Stimulated activated CD4-positive, alpha-beta T cell treated with anti-CD3 and anti-CD28 coated beads, Interleukin-1b, Interleukin-23, amount 100 ng/mL, for 1 hour (primary cell): ENCODE results near the gene MTA3.
"Not testable (repeated sequence)": the region's sequence is repeated elsewhere in the genome, so short reads cannot be mapped to it uniquely, and the experiment has no call there.

Experiments used
- DNase-seq, 2 donors: peaks; one replicate each; pipeline ENCODE4 v3.0.0-alpha.2; 2020; ENCODE audit warnings: low read depth in 2 of 2

The MTA3 gene

DNA sequence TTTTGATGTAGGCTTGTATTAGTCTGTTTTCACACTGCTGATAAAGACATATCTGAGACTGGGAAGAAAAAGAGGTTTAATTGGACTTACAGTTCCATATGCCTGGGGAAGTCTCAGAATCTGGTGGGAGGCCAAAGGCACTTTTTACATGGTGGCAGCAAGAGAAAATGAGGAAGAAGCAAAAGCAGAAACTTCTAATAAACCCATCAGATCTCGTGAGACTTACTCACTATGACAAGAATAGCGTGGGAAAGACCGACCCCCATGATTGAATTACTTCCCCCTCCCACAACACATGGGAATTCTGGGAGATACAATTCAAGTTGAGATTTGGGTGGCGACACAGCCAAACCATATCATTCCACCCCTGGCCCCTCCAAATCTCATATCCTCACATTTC, 162.9 kb downstream of the MTA3 start:
- not testable (repeated sequence) for DNase-seq

DNA sequence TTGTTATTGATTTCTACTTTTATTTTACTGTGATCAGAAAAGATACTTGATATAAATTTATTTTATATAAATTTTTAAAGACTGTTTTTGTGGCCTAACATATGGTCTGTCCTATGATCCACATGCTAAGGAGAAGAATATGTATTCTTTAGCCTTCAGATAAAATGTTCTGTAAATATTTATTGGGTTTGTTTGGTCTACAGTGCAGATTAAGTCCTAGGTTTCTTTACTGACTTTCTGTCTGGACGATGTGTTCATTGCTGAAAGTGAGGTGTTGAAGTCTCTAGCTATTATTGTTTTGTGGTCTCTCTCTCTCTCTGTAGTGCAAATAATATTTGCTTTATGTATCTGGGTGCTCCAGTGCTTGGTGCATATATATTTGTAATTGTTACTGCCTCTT, 165.4 kb downstream of the MTA3 start:
- DNase-seq = no peak

DNA sequence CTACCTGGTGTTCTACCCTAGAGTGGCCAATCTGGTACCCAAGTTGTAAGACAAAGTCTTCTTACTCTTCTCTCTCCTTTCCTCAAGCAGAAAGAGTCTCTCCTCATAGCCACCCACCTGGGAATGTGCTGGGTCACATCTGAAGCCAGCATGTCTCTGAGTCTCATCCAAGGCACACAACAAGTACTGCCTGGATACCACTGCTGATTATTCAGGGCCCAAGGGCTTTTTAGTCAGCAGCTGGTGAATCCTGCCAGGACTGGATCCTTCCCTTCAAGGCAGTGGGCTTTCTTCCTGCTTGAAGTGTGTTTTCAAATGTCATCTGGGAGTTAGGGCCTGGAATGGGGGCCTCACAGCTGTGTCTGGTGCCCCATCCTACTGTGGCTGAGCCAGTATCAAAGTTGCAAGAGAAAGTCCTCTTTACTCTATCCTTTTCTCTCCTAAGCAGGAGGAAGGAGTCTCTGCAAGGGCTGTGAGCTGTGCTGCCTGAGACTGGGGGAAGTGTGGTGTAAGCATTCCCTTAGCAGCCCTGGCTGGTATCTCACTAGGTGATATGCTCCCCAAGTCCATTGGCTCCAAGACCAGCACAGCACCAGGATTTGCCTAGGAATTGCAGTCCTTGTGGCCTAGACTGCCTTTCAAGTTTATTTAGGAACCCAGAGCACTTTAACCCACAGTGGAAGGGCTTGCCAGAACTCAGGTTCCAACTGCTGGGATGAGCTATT, 168.3 kb downstream of the MTA3 start:
- DNase-seq = no peak

DNA sequence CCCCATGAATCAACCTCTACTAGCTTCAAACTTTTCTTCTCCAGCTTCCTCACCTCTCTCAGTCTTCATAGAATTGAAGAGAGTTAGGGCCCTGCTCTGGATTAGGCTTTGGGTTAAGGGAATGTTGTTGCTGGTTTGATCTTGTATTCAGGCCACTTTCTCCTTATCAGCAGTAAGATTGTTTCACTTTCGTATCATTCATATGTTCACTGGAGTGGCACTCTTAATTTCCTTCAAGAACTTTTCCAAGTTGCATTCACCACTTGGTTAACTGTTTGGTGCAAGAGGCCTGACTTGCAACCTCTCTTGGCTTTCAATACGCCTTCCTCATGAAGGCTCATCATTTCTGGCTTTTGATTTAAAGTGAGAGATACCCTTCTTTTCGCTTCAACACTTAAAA, 172.7 kb downstream of the MTA3 start:
- no peak for DNase-seq

DNA sequence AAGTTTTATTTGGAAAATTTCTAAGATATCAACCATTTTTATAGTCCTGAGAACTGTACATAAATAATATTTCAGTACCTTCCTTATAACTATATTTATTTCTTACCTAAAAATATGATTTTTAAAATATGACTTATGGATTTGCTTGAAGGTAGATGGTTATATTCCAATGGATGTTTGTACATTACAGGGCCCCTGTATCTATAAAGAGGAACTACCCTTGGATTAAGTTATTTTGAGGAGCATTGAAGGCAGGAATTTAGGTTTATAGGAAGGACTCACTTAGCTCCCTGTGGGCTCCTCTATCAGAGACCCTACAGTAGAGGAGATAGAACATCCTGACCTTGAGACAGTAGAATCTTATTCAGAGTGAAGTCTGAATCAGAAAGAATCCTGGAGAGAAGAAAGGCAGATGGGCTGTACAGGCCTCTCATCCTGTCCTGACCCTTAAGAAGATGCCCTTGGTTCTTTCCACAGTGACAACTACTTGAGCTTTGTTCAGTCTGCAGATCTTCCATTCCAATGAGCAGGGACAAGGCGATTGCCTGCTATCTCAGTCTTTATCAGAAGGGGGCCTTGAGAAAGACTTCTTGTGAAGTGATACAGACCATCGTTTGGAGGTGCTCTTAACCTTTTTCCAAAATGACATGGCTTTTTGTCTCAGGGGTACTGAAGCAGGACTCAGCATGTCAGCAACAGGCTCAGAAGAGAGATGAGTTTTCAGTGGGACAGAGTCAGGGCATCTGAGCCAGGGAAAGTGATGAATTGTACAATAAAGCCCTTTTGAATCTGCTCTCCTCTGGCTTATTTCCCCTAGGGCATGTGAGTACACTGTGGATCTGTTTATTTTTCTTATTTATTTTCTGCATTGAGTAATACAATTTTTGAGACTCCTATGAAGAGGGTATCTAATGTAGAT, 174.6 kb downstream of the MTA3 start:
- DNase-seq = no peak

DNA sequence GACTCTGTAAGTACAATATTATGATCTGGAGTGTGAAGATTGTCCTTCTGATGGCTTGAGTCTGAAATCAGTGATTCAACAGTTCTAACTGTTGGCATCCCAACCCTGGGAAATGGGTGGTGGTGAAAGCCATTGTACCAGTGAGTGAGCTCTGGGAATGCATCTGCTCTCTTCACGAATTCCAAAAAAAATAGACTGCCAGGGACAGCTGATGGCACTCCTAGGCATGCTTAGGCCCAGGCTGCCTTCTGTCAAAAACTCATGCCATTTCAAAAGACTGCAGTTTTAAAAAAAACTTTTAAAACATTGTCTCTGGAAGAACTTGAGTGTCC, 175.2 kb downstream of the MTA3 start:
- no peak for DNase-seq

DNA sequence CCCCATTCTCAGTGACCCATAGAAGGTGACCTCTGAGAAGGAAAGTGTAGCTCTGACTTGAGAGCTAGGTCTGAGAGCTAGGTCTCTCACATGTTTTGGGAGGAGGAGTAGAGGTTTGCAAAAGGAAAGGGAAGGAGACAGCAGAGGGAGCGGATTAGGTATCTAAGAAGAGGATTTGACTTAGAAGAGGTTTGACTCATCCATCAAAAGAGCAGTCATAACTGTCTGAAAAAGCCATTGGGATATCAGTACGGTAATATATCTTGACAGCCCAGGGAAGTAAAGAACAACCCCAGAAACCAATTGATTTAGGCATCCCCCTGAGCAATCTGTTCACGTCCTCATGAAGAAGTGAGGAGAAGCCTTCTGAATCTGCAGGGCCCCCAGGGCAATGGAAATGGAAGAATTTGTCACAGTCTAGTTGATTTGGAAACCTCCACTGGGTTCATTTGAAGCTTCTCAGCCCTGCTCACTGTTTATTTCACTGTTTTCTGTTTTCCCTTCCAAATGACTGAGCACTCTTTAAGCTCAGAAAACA, 176.2 kb downstream of the MTA3 start:
- DNase-seq = no peak

DNA sequence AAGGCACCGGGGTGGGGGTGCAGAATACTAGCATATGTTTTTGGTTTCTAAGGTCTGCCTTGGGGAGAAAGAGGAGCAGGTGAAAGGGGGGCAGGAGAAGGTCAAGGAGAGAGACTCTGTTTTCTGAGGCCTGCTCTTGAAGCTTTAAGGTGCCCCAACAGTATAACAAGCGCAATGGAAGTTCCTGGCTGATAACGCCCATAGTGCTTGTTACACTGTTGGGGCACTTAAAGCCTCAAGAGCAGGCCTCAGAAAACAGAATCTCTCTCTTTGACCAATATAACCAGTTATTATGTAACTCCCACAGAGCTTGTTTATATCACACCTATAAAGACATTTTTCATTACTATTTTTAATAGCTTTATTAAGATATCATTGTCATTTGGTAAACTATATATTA, 179.0 kb downstream of the MTA3 start:
- no peak for DNase-seq

DNA sequence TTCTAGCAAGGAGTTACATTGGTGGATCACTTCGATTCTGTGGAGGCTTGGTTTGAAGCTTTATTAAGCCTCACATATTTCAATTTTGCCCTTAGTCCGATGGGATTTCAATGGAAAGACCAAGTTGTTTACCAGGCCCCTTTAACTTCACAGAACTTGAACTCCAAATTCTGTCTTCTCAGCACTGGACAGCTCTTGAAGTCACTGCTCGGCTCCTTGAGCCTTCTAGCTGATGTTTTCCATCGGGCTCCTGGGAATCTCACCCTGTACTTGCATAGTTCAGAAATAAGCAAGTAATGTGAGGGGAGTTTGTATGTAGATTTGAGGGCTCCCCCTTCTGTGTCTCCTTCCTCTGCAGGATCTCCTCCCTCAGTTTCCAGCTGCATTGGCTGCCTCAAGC, 180.4 kb downstream of the MTA3 start:
- DNase-seq = no peak

DNA sequence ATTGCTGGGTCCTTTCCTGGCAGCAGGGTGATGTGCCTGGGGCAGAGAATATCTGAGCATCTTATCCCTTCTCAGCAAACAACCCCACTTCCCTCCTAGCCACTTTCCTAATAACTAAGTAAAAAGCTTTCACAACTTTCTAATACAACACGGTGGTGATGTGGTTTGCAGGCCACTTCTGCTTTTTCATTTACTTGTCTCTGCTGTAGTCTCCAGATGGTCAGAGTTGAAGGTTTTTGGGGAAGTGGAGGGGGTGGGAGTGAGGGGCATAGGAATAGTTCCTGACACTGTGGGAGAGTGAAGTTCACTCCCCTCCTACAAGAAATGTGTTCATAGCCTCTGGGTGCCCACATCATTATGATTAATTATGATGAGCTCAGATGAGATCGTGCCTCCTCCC, 183.9 kb downstream of the MTA3 start:
- no peak for DNase-seq

DNA sequence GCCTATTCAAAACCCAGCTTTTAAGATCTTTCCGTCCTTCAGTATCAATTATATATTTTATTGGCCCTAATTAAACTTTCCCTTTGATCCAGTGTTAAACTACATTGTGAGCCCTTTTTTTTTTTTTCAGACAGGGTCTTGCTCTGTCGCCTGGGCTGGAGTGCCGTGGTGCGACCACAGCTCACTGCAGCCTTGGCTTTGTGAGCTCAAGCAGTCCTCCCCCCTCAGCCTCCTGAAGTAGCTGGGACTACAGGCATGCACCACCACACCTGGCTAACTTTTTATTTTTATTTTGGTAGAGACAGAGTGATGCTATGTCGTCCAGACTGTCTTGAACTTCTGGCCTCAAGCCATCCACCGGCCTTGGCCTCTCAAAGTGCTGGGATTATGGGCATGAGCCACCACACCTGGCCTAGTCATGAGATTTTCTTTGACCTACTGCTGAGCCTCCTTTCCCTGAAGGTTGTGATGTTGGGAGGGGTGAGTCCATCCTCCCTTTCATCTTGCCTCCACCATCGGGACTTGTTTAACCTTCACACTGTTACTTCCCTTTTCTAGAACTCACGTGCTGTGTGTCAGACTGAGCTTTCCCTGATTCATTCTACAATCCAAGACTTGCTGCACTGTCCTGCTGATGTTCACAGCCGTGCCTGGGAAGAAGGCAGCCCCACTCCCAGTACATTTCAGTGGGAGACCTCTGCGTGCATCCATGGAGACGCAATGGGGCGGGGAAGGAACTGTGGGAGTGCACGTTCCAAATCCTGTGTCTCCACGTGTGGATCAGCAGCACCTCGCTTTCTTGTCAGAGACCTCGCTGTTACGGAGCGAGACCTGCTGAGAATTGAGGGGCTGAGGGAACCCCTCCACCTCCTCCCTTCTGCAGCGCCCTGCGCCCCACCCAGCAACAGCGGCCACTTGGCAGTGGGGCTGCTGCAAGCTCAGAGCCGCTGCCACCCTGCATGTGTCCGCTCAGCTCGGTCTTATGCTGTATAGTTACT, 184.7 kb downstream of the MTA3 start:
- no peak for DNase-seq

DNA sequence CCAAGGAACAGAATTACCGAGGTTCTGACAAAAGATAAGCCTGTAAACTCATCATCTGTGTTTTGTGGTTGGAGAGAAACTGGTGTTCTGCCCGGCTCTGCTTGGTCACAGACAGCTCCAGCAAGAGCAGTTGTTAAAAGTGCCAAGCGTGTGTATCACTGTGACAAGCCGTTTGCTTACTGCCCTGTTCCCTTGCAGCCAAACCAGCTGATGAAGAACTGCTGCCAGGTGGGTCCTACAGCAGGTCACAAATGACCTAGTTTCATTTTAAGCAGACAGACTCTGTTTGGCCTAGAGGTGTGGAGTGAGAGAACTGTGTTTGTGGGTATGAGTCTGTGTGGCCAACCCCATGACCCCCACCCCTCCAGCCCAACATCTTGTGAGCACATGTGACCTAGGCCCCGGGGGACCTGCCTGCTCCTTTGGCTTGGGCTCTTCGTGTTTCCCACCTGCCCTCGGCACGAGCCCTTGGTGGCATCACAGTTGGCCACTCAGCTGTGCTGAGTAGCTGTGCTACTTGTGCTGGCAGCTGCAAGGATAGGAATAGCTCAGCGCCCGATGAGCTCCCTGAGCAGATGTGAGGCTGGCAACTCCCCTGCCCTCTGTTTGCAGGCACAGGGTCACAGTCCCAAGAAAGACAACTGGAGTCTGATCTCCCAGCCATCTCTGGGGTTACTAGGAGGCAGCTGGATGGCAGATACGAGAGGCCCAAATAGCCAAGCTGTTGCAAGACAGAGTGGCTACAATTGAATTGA, 185.8 kb downstream of the MTA3 start:
- no peak for DNase-seq

DNA sequence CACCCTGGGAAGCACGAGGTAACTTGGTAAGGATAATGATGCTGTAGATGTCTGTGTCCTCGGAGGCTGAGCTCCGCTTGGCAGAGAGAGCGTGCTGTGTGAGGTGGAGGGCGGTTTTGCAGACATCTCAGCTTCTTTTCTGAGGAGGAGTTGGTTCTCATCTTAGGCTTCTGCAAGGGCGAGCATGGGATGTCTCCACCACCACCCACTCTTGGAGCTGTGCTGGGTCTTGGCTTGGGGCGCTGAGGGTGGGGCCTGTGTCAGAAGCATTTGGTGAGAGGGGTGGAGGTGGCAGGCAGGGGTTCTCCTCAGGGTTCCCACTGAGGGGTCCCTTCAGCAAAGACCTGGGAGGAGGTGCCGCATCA, 186.3 kb downstream of the MTA3 start:
- DNase-seq = no peak

DNA sequence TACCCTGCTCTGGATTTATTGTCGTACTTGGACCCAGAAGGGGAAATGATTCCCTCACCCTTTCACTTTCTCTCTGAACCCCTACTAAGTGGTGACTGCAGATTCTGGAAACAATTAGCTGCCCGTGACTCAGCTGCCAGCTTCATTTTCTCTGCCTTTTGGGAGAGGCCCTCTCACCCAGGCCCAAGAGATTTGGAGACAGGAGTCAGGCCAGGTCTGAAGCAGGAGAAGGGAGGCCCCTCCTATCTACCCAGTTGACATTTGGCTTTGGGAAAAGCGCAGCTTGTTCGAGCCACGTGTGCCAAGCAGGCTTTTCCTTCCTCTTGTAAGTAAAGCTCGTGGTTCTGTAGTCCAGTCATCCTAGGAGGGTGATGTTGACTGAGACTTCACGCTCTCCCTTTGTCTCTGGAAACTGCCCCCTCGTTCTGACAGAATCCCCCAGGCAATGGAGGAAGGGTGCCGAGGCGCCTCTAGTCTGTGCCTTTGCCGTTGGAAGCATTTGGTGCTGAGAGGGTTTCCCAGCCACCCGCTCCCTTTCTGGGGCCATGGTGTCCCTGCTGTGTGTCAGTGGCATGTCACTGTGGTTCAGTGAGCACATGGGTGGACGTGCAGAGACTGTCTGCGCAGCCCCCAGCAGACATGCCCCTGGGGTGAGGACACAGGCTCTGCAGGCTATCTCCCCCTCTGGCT, 186.9 kb downstream of the MTA3 start:
- no peak for DNase-seq

DNA sequence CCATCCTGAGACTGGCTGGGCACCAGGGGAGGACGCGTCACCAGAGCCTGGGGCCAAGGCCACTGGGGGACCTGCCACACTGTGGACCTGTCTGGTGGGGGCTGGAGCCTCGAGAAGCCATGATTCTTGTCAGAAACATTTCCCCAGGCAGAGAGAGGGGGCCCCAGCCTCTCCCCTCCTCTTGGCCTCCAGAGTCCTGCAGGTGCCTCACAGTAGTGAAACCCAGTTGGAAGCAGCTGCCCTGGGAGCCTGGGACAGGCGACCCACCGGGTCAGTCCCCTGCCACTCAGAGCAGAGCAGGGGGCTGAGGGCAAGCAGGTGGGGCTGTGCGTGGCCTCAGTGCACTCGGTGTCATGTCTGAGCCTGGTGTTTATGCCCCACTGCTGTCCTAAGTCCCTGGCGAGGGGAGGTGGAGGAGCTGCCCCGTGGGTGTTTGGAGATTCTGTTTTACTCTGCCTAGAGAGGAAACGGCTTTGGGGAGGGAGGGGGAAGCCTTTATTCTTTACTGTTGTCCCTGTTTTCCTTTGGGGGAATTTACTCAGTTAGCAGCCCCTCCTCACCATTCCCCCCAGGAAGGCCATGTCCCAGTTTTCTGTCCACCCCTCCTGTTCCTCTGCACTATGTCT, 187.8 kb downstream of the MTA3 start:
- DNase-seq = no peak

DNA sequence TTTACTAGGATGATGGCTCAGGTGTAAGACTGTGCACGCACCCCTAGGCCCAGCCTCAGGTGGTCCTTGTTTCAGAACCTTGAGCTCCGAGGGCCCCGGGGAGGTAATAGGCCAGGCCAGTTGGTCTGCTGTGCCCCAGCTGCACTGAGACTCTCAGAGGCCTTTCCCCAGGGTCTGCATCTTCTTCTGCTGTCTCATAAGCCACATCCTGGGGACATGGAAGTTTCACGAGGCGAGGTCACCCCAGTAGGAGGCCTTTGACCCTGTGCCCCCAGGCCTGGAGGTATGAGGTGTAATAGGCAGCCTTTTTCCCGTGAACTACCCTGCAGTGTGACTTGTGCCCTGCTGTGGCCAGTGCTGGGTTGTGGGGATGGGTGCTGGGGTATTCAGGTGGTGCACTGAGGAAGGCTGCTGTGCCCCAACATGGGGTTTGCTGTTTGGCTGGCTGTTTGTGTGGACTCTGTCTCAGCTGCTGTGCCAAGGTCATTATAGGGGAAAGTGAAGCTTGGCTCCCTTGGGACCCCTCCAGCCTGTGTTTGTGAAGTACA, 188.6 kb downstream of the MTA3 start:
- no peak for DNase-seq

DNA sequence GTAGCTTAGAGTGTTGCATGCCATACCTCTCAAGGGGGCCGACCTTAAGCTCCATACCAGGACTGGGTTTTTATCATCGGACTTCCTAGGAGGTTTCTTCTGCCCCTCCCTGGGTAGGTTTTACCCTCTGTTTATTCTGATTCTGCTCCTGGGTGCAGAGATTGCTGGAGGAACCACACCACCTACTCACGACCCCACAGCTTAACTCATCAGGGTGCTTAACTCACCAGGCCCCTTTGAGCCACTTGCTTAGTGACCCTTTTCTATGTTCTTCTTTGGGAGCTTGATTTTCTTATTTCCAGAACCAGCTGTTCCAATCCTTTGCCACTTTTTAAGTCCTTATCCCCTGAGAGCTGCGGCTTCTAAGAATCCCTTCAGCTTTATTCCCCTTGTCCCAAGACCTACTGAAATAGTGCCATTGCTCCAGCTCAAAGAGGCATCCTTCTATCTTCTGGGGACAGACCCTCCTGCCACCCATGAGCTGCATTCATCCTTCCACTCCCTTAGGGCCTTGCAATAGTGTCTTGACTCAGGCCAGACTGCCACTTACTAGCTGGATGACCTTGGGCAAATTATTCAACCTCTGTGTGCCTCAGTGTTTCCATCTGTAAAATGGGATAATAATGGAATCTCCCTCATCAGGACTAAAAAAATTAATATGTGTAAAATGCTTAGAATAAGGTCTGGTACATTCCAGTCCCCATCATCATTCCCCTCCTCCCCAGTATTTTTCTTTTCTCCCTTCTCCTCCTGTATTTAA, 189.7 kb downstream of the MTA3 start:
- no peak for DNase-seq

DNA sequence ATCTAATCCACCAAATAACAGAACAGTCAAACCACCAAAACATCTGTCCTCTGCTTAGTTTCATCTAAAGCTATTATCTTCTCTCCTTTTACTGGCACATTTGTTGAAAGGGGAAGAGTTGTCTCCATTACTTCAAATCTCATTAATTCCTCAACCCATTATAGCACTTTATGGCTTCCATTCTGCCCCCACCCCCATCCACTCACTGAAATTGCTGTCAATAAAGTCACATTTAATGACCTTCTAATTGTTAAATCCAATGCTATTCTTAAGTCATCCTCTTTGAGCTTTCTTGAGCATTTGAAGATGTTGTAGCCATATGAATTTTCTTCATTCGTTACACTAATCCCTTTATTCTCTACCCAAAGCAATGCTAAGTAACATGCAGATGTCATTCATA, 190.3 kb downstream of the MTA3 start:
- no peak for DNase-seq

DNA sequence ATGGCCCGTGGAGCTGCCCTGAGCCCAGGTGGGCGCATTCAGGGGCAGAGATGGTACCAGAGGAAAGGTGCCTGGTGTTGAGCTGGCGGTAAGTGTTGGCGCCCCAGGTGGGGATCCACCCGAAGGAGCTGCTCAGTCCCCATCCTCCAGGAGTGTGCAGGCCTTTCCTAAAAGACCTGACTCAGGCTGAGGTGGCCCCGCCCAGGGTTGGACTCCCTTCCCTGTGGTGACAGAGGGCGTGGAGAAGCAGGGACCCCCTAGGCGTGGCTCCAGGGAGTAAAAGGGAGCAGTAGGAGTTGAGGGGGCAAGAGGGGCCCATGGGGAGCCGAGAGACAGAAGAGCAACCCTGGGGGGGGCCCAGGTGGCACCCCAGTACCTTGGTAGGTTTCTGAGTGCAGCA, 193.1 kb downstream of the MTA3 start:
- no peak for DNase-seq
